ENCODE results near the gene NT5C3B. TPM values are rescaled to one million over a fixed set of nuclear protein-coding genes. Genes with fewer than 3 reads are reported as not detected.

Gene NT5C3B
- total RNA-seq, 6 experiments from 2014 or later: 33.9 to 55.2 (median 37.3) TPM

- Mint-ChIP-seq H3K36me3 (ENCODE audit: low read depth) (no peaks in the 10 kb centered on the region), H3K4me3 (no peak overlapping the region), H3K27ac (no peak overlapping the region), H3K9me3 (no peaks in the 10 kb centered on the region), H3K4me1 (ENCODE audit: low read depth) (peaks cover 23% of the 10 kb centered on the region), H3K27me3 (ENCODE audit: insufficient read depth) (peaks cover 7% of the 10 kb centered on the region; the same call in 1 of the 2 replicates)
- DNase-seq: no peak
- no peak for TF ChIP-seq CTCF (IDR thresholded peaks at IDR 0.05)
Observed at GRCh38 chr17:41796121-41796895, 39.7 kb downstream of the NT5C3B start.

GRCh38 chr17:41794540-41794975 is 41.5 kb downstream of the NT5C3B start:
- Mint-ChIP-seq H3K4me1 (ENCODE audit: low read depth) (peaks cover 13% of the 10 kb centered on the region), H3K4me3 (no peak overlapping the region), H3K27me3 (ENCODE audit: insufficient read depth) (peaks cover 11% of the 10 kb centered on the region), H3K27ac (no peak overlapping the region), H3K36me3 (ENCODE audit: low read depth) (no peaks in the 10 kb centered on the region), H3K9me3 (no peaks in the 10 kb centered on the region)
- no peak for TF ChIP-seq CTCF (IDR thresholded peaks at IDR 0.05)
- DNase-seq: no peak

- Mint-ChIP-seq H3K4me3 (no peak overlapping the region), H3K27me3 (ENCODE audit: insufficient read depth) (peaks cover 12% of the 10 kb centered on the region), H3K4me1 (ENCODE audit: low read depth) (peaks cover 13% of the 10 kb centered on the region)
Observed at GRCh38 chr17:41793784-41794539, 42.1 kb downstream of the NT5C3B start.

GRCh38 chr17:41792845-41793783 is 42.9 kb downstream of the NT5C3B start:
- no peak for TF ChIP-seq CTCF (IDR thresholded peaks at IDR 0.05)

More at GRCh38 chr17:41793784-41794539, 42.1 kb downstream of the NT5C3B start:
- Mint-ChIP-seq H3K9me3 (no peaks in the 10 kb centered on the region), H3K36me3 (ENCODE audit: low read depth) (no peaks in the 10 kb centered on the region), H3K27ac (no peak overlapping the region)
- DNase-seq: no peak
- no peak for TF ChIP-seq CTCF (IDR thresholded peaks at IDR 0.05)

GRCh38 chr17:41787021-41787418 is 49.0 kb downstream of the NT5C3B start:
- H3K27ac Mint-ChIP-seq: no peak overlapping the region
- no peaks in the 10 kb centered on the region for H3K9me3 Mint-ChIP-seq
- no peak for TF ChIP-seq CTCF (IDR thresholded peaks at IDR 0.05)
- H3K4me1 Mint-ChIP-seq (ENCODE audit: low read depth): peaks cover 13% of the 10 kb centered on the region
- peak overlapping the region; percentile 26; the same call in 1 of the 2 replicates for H3K4me3 Mint-ChIP-seq
- H3K36me3 Mint-ChIP-seq (ENCODE audit: low read depth): no peaks in the 10 kb centered on the region
- no peak for DNase-seq
- H3K27me3 Mint-ChIP-seq (ENCODE audit: insufficient read depth): peaks cover 26% of the 10 kb centered on the region

More at GRCh38 chr17:41792845-41793783, 42.9 kb downstream of the NT5C3B start:
- peaks cover 13% of the 10 kb centered on the region for H3K4me1 Mint-ChIP-seq (ENCODE audit: low read depth)
- H3K4me3 Mint-ChIP-seq: peak overlapping the region; percentile 9; the same call in 1 of the 2 replicates
- H3K27ac Mint-ChIP-seq: peak overlapping the region; percentile 22
- H3K36me3 Mint-ChIP-seq (ENCODE audit: low read depth): no peaks in the 10 kb centered on the region
- H3K9me3 Mint-ChIP-seq: no peaks in the 10 kb centered on the region
- peaks cover 17% of the 10 kb centered on the region for H3K27me3 Mint-ChIP-seq (ENCODE audit: insufficient read depth)
- no peak for DNase-seq

All from HFFc6 (cell line).